ENCODE results near the gene TXNDC11. TPM values are rescaled to one million over a fixed set of nuclear protein-coding genes. Genes with fewer than 3 reads are reported as not detected.

Gene TXNDC11
- total RNA-seq, 3 donors from 2014 or later, result 38.6 to 53.7 (median 47.9) TPM

GRCh38 chr16:11691235-11691634 lies 51.4 kb downstream of the TXNDC11 start:
- DNase-seq (ENCODE audit: low spot score in 2 of 2), result no peak
- no peak overlapping the region for H3K27ac ChIP-seq
- H3K4me3 ChIP-seq, result no peak overlapping the region
- H3K36me3 ChIP-seq, result no peaks in the 10 kb centered on the region
- TF ChIP-seq POLR2A (IDR thresholded peaks at IDR 0.05) (no peak), CTCF (IDR thresholded peaks at IDR 0.05) (no peak), POLR2AphosphoS5 (IDR thresholded peaks at IDR 0.05) (no peak)
- no peaks in the 10 kb centered on the region for H3K9me3 ChIP-seq
- H3K4me1 ChIP-seq, result no peaks in the 10 kb centered on the region
- intact Hi-C loops (cut with DNase I; ENCODE audit: low total_unique reads), result no loop called here
- H3K27me3 ChIP-seq, result no peaks in the 10 kb centered on the region

GRCh38 chr16:11689031-11689840 lies 53.4 kb downstream of the TXNDC11 start:
- TF ChIP-seq POLR2AphosphoS5 (IDR thresholded peaks at IDR 0.05), result no peak
- Histone ChIP-seq H3K4me1 (no peaks in the 10 kb centered on the region), H3K27me3 (no peaks in the 10 kb centered on the region), H3K9me3 (no peaks in the 10 kb centered on the region), H3K36me3 (no peaks in the 10 kb centered on the region), H3K27ac (no peak overlapping the region), H3K4me3 (no peak overlapping the region)
- DNase-seq (ENCODE audit: low spot score in 2 of 2), result no peak
- intact Hi-C loops (cut with DNase I; ENCODE audit: low total_unique reads), result no loop called here

- H3K4me3 ChIP-seq, result no peak overlapping the region
- no peaks in the 10 kb centered on the region for H3K27me3 ChIP-seq
- intact Hi-C loops (cut with DNase I; ENCODE audit: low total_unique reads), result no loop called here
- TF ChIP-seq CTCF (IDR thresholded peaks at IDR 0.05), result no peak
- no peak for TF ChIP-seq POLR2AphosphoS5 (IDR thresholded peaks at IDR 0.05)
- TF ChIP-seq POLR2A (IDR thresholded peaks at IDR 0.05), result no peak
- H3K36me3 ChIP-seq, result no peaks in the 10 kb centered on the region
- H3K9me3 ChIP-seq, result no peaks in the 10 kb centered on the region
- no peak for DNase-seq (ENCODE audit: low spot score in 2 of 2)
- H3K4me1 ChIP-seq, result no peaks in the 10 kb centered on the region
- no peak overlapping the region for H3K27ac ChIP-seq
Observed at GRCh38 chr16:11688520-11688886, 54.2 kb downstream of the TXNDC11 start.

GRCh38 chr16:11687601-11688519 lies 54.8 kb downstream of the TXNDC11 start:
- no peaks in the 10 kb centered on the region for H3K4me1 ChIP-seq
- H3K36me3 ChIP-seq, result no peaks in the 10 kb centered on the region
- DNase-seq (ENCODE audit: low spot score in 2 of 2), result no peak
- no peak overlapping the region for H3K27ac ChIP-seq
- H3K4me3 ChIP-seq, result no peak overlapping the region
- no peaks in the 10 kb centered on the region for H3K9me3 ChIP-seq
- TF ChIP-seq POLR2AphosphoS5 (IDR thresholded peaks at IDR 0.05) (no peak), POLR2A (IDR thresholded peaks at IDR 0.05) (no peak), CTCF (IDR thresholded peaks at IDR 0.05) (no peak)
- intact Hi-C loops (cut with DNase I; ENCODE audit: low total_unique reads), result no loop called here
- H3K27me3 ChIP-seq, result no peaks in the 10 kb centered on the region

- intact Hi-C loops (cut with DNase I; ENCODE audit: low total_unique reads), result no loop called here
- H3K4me1 ChIP-seq, result no peaks in the 10 kb centered on the region
- H3K9me3 ChIP-seq, result no peaks in the 10 kb centered on the region
- H3K27ac ChIP-seq, result no peak overlapping the region
- no peak overlapping the region for H3K4me3 ChIP-seq
- no peaks in the 10 kb centered on the region for H3K36me3 ChIP-seq
- no peak for DNase-seq (ENCODE audit: low spot score in 2 of 2)
- TF ChIP-seq POLR2AphosphoS5 (IDR thresholded peaks at IDR 0.05), result no peak
- TF ChIP-seq POLR2A (IDR thresholded peaks at IDR 0.05), result no peak
- TF ChIP-seq CTCF (IDR thresholded peaks at IDR 0.05), result no peak
- no peaks in the 10 kb centered on the region for H3K27me3 ChIP-seq
Observed at GRCh38 chr16:11686713-11687380, 55.8 kb downstream of the TXNDC11 start.

Measured in breast epithelium (tissue), 4 donors.